ENCODE data around the gene GET3. TPM values are rescaled to one million over a fixed set of nuclear protein-coding genes. Genes with fewer than 3 reads are reported as not detected.
"Not testable (repeated sequence)": the region's sequence is repeated elsewhere in the genome, so short reads cannot be mapped to it uniquely, and the experiment has no call there.

Gene GET3
- total RNA-seq, 1 experiment from 2014 or later: 53.8 TPM

GRCh38 chr19:12794971-12795381 lies 57.7 kb downstream of the GET3 start:
- intact Hi-C loops (cut with micrococcal nuclease; ENCODE audit: unreplicated experiment): loop anchor here (1.0 kb wide), 1 partner anchor 18 kb away; no protein-coding TSS in a partner anchor
- peaks cover 23% of the 10 kb centered on the region for H3K4me1 Mint-ChIP-seq (ENCODE audit: low read depth, unreplicated experiment)
- CTCF ChIA-PET: interaction anchor here (0.7 to 2.4 kb wide), 3 partner anchors 34 to 74 kb away, joined by 3 to 15 read pairs (median 4); no protein-coding TSS in a partner anchor
- no peak overlapping the region for H3K4me3 Mint-ChIP-seq (ENCODE audit: low read depth, unreplicated experiment)
- TF ChIP-seq CTCF (IDR thresholded peaks at IDR 0.05; ENCODE audit: unreplicated experiment): no peak
- BruUV-seq (replicated peaks): no TSS peak
- peaks cover 78% of the 10 kb centered on the region for H3K36me3 Mint-ChIP-seq (ENCODE audit: insufficient read depth, unreplicated experiment)
- H3K27ac Mint-ChIP-seq (ENCODE audit: unreplicated experiment): no peak overlapping the region
- no peak for DNase-seq
- H3K27me3 Mint-ChIP-seq (ENCODE audit: unreplicated experiment): no peaks in the 10 kb centered on the region
- no peaks in the 10 kb centered on the region for H3K9me3 Mint-ChIP-seq (ENCODE audit: low read depth, unreplicated experiment)

GRCh38 chr19:12796146-12797071 lies 59.1 kb downstream of the GET3 start:
- intact Hi-C loops (cut with micrococcal nuclease; ENCODE audit: unreplicated experiment): loop anchor here (1.0 kb wide), 1 partner anchor 36 kb away; no protein-coding TSS in a partner anchor
- BruUV-seq (replicated peaks): no TSS peak

DNA sequence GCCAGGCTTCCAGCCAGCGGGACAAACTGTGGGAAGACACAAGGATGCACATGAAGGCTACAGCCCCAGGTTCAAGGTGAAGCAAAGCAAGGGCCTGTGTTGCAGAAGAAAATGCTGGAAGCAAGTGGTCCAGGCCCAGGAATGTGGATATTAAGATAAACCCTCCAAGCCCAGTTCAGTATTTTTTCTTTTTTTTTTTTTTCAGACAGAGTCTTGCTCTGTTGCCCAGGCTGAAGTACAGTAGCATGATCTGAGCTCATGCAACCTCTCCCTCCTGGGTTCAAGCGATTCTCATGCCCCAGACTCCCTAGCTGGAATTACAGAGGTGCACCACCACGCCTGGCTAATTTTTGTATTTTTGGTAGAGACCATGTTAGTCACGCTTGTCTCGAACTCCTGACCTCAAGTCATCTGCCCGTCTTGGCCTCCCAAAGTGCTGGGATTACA lies 59.9 kb downstream of the GET3 start:
- CTCF ChIA-PET: interaction anchor here (0.7 to 1.1 kb wide), 2 partner anchors 63 to 1378 kb away, joined by 3 read pairs; partner anchors contain the start of gene RGL3
- H3K4me1 Mint-ChIP-seq (ENCODE audit: low read depth, unreplicated experiment): peaks cover 15% of the 10 kb centered on the region
- no TSS peak for BruUV-seq (replicated peaks)
- no peaks in the 10 kb centered on the region for H3K9me3 Mint-ChIP-seq (ENCODE audit: low read depth, unreplicated experiment)
- no peak for TF ChIP-seq CTCF (IDR thresholded peaks at IDR 0.05; ENCODE audit: unreplicated experiment)
- intact Hi-C loops (cut with micrococcal nuclease; ENCODE audit: unreplicated experiment): no loop called here
- H3K36me3 Mint-ChIP-seq (ENCODE audit: insufficient read depth, unreplicated experiment): peaks cover 73% of the 10 kb centered on the region
- DNase-seq: no peak
- no peak overlapping the region for H3K4me3 Mint-ChIP-seq (ENCODE audit: low read depth, unreplicated experiment)
- H3K27ac Mint-ChIP-seq (ENCODE audit: unreplicated experiment): no peak overlapping the region
- no peaks in the 10 kb centered on the region for H3K27me3 Mint-ChIP-seq (ENCODE audit: unreplicated experiment)

More at GRCh38 chr19:12796146-12797071, 59.1 kb downstream of the GET3 start:
- peak; percentile 86 for TF ChIP-seq CTCF (IDR thresholded peaks at IDR 0.05; ENCODE audit: unreplicated experiment)
- peak; percentile 70 for DNase-seq
- Mint-ChIP-seq H3K27me3 (ENCODE audit: unreplicated experiment) (no peaks in the 10 kb centered on the region), H3K36me3 (ENCODE audit: insufficient read depth, unreplicated experiment) (peaks cover 73% of the 10 kb centered on the region), H3K27ac (ENCODE audit: unreplicated experiment) (peak overlapping the region; percentile 89), H3K4me1 (ENCODE audit: low read depth, unreplicated experiment) (peaks cover 13% of the 10 kb centered on the region), H3K4me3 (ENCODE audit: low read depth, unreplicated experiment) (peak overlapping the region; percentile 56), H3K9me3 (ENCODE audit: low read depth, unreplicated experiment) (no peaks in the 10 kb centered on the region)
- CTCF ChIA-PET: interaction anchor here (0.6 to 2.4 kb wide), 7 partner anchors 19 to 1378 kb away, joined by 3 to 15 read pairs (median 3); partner anchors contain the start of gene RGL3

DNA sequence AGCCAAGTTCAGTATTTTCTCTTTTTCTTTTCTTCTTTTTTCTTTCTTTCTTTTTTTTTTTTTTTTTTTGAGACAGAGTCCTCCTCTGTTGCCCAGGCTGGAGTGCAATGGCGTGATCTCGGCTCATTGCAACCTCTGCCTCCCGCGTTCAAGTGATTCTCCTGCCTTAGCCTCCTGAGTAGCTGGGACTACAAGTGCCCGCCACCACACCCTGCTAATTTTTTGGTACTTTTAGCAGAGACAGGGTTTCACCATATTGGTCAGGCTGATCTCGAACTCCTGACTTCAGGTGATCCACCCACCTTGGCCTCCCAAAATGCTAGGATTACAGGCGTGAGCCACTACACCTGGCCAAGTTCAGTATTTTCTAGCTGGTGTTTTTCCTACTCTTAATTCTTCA lies 60.3 kb downstream of the GET3 start:
- peaks cover 20% of the 10 kb centered on the region for H3K4me1 Mint-ChIP-seq (ENCODE audit: low read depth, unreplicated experiment)
- DNase-seq; H3K4me3 Mint-ChIP-seq (ENCODE audit: low read depth, unreplicated experiment); BruUV-seq (replicated peaks); intact Hi-C loops (cut with micrococcal nuclease; ENCODE audit: unreplicated experiment); H3K27ac Mint-ChIP-seq (ENCODE audit: unreplicated experiment); H3K27me3 Mint-ChIP-seq (ENCODE audit: unreplicated experiment); H3K9me3 Mint-ChIP-seq (ENCODE audit: low read depth, unreplicated experiment): not testable (repeated sequence)
- CTCF ChIA-PET: interaction anchor here (0.7 to 1.1 kb wide), 2 partner anchors 64 to 1379 kb away, joined by 3 read pairs; partner anchors contain the start of gene RGL3
- H3K36me3 Mint-ChIP-seq (ENCODE audit: insufficient read depth, unreplicated experiment): peaks cover 73% of the 10 kb centered on the region

Small RNAs within 50 kb of the gene (microRNA-seq; reads per million reads assigned to microRNA genes)
- gene MIR5684: not detected

Other genes starting within 250 kb of the GET3 start
- gene ZNF564, start 186.0 kb upstream of the GET3 start, total RNA-seq (2022): 6.6 and 8.7 TPM in 2 replicates
- gene ZNF490, start 126.7 kb upstream of the GET3 start, total RNA-seq (2022): 5.4 and 6.3 TPM in 2 replicates
- gene ZNF791, start 126.6 kb upstream of the GET3 start, total RNA-seq (2022): 15.8 and 16.2 TPM in 2 replicates
- 76.9 and 84.4 TPM in 2 replicates for gene MAN2B1, start 70.8 kb upstream of the GET3 start, total RNA-seq (2022)
- 10.1 and 10.8 TPM in 2 replicates for gene WDR83, start 70.7 kb upstream of the GET3 start, total RNA-seq (2022)
- gene DHPS, start 55.6 kb upstream of the GET3 start, total RNA-seq (2022): 57.6 and 69.1 TPM in 2 replicates
- gene GNG14, start 49.5 kb upstream of the GET3 start, total RNA-seq (2022): not detected in 2 replicates
- gene FBXW9, start 40.9 kb upstream of the GET3 start, total RNA-seq (2022): 6.7 and 7.1 TPM in 2 replicates
- gene TNPO2, start 13.6 kb upstream of the GET3 start, total RNA-seq (2022): 67.0 and 87.6 TPM in 2 replicates
- 124 and 128 TPM in 2 replicates for gene TRIR, start 2.8 kb upstream of the GET3 start, total RNA-seq (2022)
- not detected in 2 replicates for gene BEST2, start 14.3 kb downstream of the GET3 start, total RNA-seq (2022)
- 69.0 and 70.7 TPM in 2 replicates for gene HOOK2, start 38.1 kb downstream of the GET3 start, total RNA-seq (2022)
- 113 and 116 TPM in 2 replicates for gene JUNB, start 54.0 kb downstream of the GET3 start, total RNA-seq (2022)
- 121 and 135 TPM in 2 replicates for gene PRDX2, start 64.3 kb downstream of the GET3 start, total RNA-seq (2022)
- 14.0 and 16.1 TPM in 2 replicates for gene THSD8, start 64.6 kb downstream of the GET3 start, total RNA-seq (2022)
- 30.6 and 41.6 TPM in 2 replicates for gene RNASEH2A, start 69.1 kb downstream of the GET3 start, total RNA-seq (2022)
- not detected in 2 replicates for gene RTBDN, start 97.1 kb downstream of the GET3 start, total RNA-seq (2022)
- 1.3 and 2.6 TPM in 2 replicates for gene MAST1, start 101.0 kb downstream of the GET3 start, total RNA-seq (2022)
- gene DNASE2, start 144.0 kb downstream of the GET3 start, total RNA-seq (2022): 32.7 and 38.4 TPM in 2 replicates
- not detected in 2 replicates for gene KLF1, start 149.7 kb downstream of the GET3 start, total RNA-seq (2022)
- 23.6 and 26.8 TPM in 2 replicates for gene GCDH, start 153.7 kb downstream of the GET3 start, total RNA-seq (2022)
- 1.1 TPM in 1 of 2 replicates, not detected in the other for gene SYCE2, start 181.8 kb downstream of the GET3 start, total RNA-seq (2022)
- gene FARSA, start 196.2 kb downstream of the GET3 start, total RNA-seq (2022): 72.8 and 75.5 TPM in 2 replicates
- gene CALR, start 201.1 kb downstream of the GET3 start, total RNA-seq (2022): 680 and 718 TPM in 2 replicates
- 101 and 110 TPM in 2 replicates for gene RAD23A, start 208.4 kb downstream of the GET3 start, total RNA-seq (2022)
- gene GADD45GIP1, start 219.7 kb downstream of the GET3 start, total RNA-seq (2022): 20.0 and 21.6 TPM in 2 replicates
- 0.21 and 0.47 TPM in 2 replicates for gene DAND5, start 232.1 kb downstream of the GET3 start, total RNA-seq (2022)